ENCODE data around the gene LMF1. TPM values are rescaled to one million over a fixed set of nuclear protein-coding genes. Genes with fewer than 3 reads are reported as not detected.

The LMF1 gene
- total and polyA plus RNA-seq, 3 donors from 2014 or later = 12.5 to 83.4 (median 66.6) TPM

DNA sequence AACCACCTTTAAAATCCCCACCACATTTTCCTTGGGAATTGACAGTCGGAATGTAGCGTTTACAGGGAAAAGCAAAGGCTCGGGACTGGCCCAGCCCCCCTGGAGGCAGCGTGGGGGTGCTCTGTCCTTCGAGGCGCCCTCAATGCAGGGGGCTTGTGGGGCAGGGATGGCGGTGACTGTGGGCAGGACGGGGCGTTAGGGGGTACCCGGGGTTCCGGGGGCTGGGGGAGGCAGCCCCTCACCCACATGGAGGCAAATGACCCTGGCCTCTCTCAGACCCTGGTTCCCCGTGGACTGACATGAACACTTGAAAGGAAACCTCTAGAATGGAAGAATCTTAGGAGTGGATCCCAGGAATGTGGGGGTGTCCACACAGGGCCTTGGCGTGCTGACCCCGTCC is 91.9 kb downstream of the LMF1 start:
- TF ChIP-seq POLR2A (IDR thresholded peaks at IDR 0.05) = no peak
- TF ChIP-seq, protein P1, sequence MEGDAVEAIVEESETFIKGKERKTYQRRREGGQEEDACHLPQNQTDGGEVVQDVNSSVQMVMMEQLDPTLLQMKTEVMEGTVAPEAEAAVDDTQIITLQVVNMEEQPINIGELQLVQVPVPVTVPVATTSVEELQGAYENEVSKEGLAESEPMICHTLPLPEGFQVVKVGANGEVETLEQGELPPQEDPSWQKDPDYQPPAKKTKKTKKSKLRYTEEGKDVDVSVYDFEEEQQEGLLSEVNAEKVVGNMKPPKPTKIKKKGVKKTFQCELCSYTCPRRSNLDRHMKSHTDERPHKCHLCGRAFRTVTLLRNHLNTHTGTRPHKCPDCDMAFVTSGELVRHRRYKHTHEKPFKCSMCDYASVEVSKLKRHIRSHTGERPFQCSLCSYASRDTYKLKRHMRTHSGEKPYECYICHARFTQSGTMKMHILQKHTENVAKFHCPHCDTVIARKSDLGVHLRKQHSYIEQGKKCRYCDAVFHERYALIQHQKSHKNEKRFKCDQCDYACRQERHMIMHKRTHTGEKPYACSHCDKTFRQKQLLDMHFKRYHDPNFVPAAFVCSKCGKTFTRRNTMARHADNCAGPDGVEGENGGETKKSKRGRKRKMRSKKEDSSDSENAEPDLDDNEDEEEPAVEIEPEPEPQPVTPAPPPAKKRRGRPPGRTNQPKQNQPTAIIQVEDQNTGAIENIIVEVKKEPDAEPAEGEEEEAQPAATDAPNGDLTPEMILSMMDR (IDR thresholded peaks at IDR 0.05) = no peak
- H3K36me3 ChIP-seq (ENCODE audit: low read depth, missing control alignments) = no peaks in the 10 kb centered on the region
- 87 to 90% methylated on average over 6 to 14 of the region's 14 CpGs for WGBS, 2 donors

DNA sequence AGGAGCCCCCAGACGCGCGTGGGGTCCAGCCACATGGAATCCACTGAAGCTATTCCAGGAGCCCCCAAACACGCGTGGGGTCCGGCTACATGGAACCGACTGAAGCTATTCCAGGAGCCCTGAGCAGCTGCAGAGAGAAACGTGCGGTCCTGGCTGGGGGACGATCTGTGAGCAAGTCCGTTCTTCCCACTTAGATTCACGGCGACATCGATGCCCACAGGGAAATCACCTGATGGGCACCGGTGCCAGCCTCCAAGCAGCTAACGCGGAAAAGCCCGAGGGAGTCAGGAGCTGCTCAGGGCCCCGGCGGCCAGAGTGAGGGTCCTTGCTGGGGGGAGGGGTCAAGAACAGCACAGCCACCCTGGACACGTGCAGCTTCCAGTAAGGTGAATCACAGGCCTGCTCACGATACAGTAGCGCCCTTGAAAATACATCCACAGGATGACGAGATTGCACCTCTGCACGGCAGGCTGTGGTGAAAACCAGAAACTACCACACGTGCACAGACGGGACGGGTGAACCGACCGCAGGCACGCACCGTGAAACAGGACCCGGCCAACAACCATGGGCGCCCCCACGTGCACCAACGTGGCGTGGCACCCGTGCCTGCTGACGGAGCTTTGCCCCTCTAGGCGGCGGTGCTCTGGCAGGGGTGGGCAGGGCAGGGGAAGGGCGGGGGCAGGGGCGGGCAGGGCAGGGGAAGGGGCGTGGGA is 92.6 kb downstream of the LMF1 start:
- WGBS, 2 donors = 92 to 95% methylated on average over 35 to 41 of the region's 44 CpGs
- H3K36me3 ChIP-seq (ENCODE audit: low read depth, missing control alignments) = no peaks in the 10 kb centered on the region
- intact Hi-C loops (cut with DNase I; ENCODE audit: low total_unique reads) = no loop called here
- no peaks in the 10 kb centered on the region for H3K4me1 ChIP-seq
- H3K9me3 ChIP-seq = no peaks in the 10 kb centered on the region
- no peak overlapping the region for H3K27ac ChIP-seq
- H3K4me3 ChIP-seq = no peak overlapping the region
- TF ChIP-seq POLR2A (IDR thresholded peaks at IDR 0.05) = no peak
- TF ChIP-seq, protein P1 (IDR thresholded peaks at IDR 0.05) = no peak
- H3K27me3 ChIP-seq = no peaks in the 10 kb centered on the region
- DNase-seq = no peak

More for the DNA sequence above, 91.9 kb downstream of the LMF1 start:
- H3K9me3 ChIP-seq = no peaks in the 10 kb centered on the region
- intact Hi-C loops (cut with DNase I; ENCODE audit: low total_unique reads) = no loop called here
- H3K27me3 ChIP-seq = no peaks in the 10 kb centered on the region
- no peak for DNase-seq
- H3K4me1 ChIP-seq = no peaks in the 10 kb centered on the region
- H3K4me3 ChIP-seq = no peak overlapping the region
- H3K27ac ChIP-seq = no peak overlapping the region

DNA sequence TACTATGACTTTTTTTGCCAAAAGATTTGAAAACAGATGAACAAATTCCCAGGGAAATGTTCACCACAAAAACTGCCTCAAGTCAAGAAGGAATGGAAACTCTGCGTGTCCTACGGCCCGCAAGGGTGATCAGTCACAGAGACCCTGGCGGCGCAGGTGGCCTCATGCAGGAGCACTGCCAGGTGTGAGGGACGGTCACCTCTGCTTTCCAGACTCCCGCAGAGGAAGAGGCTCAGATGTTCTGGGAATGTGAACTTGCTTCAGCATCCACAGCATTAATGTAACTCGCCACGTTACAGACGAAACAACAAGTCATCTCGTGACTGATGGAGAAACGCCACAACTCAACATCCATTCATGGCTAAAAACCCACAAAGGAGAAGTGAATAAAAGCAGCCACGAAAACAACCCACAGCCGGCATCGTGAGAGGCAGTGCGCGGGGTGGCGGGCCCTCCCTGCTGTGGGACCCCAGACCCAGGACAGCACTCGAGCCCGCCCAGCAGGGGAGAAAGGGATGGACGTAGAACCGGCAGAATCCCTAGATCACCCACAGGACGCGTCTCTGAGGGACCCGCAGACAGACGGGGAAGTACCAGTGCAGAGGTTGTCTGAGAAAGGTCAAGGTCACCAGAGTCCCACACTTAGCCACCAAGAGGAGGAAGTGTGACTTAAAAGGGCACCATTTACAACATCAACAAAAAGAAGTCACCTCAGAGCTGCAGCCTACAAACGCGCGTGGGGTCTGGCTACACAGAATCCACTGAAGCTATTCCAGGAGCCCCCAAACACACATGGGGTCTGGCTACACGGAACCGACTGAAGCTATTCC is 93.3 kb downstream of the LMF1 start:
- H3K27me3 ChIP-seq = no peaks in the 10 kb centered on the region
- no peaks in the 10 kb centered on the region for H3K9me3 ChIP-seq
- 86 to 87% methylated on average over 31 of the region's 31 CpGs for WGBS, 2 donors
- H3K4me3 ChIP-seq = no peak overlapping the region
- no peak for DNase-seq
- no peak overlapping the region for H3K27ac ChIP-seq
- no peaks in the 10 kb centered on the region for H3K4me1 ChIP-seq
- intact Hi-C loops (cut with DNase I; ENCODE audit: low total_unique reads) = no loop called here
- TF ChIP-seq, protein P1 (IDR thresholded peaks at IDR 0.05) = no peak
- TF ChIP-seq POLR2A (IDR thresholded peaks at IDR 0.05) = no peak
- no peaks in the 10 kb centered on the region for H3K36me3 ChIP-seq (ENCODE audit: low read depth, missing control alignments)

DNA sequence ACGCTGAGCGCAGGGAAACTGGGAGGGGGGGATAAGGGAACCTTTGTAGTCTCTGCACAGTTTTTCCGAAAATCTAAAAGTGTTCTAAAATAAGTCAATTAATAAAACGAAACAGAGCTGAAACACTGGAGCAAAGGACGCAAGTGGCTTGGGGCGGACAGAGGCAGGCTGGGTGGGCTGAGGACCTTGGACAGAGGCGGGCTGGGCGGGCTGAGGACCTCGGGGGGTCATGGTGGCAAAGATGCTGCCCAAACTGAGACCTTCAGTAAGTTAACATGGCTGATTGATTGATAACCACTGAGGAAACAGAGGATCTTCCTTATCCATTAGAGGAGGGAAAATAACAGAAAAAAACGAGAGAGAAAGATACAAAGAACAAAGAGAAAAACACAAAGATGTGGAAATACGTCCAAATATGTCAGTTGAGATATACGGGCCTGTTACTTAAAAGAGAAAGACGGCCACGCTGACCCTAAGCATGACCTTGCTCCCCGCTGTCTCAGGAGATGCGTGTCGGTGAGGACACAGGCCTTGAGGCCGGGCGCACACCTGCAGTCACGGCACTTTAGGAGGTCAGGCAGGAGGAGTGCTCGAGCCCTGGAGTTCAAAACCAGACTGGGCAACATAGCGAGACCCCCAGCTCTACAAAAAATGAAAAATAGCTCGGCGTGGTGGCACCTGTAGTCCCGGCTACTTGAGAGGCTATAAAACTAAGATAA is 94.1 kb downstream of the LMF1 start:
- Histone ChIP-seq H3K4me3 (no peak overlapping the region), H3K36me3 (ENCODE audit: low read depth, missing control alignments) (no peaks in the 10 kb centered on the region), H3K27me3 (no peaks in the 10 kb centered on the region), H3K4me1 (no peaks in the 10 kb centered on the region), H3K27ac (no peak overlapping the region), H3K9me3 (no peaks in the 10 kb centered on the region)
- intact Hi-C loops (cut with DNase I; ENCODE audit: low total_unique reads) = no loop called here
- no peak for TF ChIP-seq POLR2A (IDR thresholded peaks at IDR 0.05)
- TF ChIP-seq, protein P1 (IDR thresholded peaks at IDR 0.05) = no peak
- no peak for DNase-seq
- 87 to 88% methylated on average over 25 of the region's 25 CpGs for WGBS, 2 donors
